ENCODE data around the gene TMEM239. TPM values are rescaled to one million over a fixed set of nuclear protein-coding genes. Genes with fewer than 3 reads are reported as not detected.

TMEM239 gene
- total RNA-seq, 1 donor from 2014 or later: not detected

DNA sequence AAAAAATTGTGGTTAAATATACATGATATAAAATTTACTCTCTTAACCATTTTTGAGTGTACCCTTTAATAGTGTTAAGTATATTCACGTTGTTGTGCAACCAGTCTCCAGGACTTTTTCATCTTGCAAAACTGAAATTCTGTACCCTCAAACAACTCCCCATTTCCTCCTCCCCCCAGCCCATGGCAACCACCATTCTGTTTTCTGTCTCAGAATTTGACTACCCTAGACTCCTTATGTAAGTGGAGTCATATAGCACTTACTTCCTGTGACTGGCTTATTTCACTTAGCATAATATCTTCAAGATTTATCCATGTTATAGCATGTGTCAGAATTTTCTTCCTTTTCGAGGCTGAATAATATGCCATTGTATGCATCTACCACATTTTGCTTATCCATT, 29.4 kb downstream of the TMEM239 start:
- TF ChIP-seq, protein P1, sequence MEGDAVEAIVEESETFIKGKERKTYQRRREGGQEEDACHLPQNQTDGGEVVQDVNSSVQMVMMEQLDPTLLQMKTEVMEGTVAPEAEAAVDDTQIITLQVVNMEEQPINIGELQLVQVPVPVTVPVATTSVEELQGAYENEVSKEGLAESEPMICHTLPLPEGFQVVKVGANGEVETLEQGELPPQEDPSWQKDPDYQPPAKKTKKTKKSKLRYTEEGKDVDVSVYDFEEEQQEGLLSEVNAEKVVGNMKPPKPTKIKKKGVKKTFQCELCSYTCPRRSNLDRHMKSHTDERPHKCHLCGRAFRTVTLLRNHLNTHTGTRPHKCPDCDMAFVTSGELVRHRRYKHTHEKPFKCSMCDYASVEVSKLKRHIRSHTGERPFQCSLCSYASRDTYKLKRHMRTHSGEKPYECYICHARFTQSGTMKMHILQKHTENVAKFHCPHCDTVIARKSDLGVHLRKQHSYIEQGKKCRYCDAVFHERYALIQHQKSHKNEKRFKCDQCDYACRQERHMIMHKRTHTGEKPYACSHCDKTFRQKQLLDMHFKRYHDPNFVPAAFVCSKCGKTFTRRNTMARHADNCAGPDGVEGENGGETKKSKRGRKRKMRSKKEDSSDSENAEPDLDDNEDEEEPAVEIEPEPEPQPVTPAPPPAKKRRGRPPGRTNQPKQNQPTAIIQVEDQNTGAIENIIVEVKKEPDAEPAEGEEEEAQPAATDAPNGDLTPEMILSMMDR (IDR thresholded peaks at IDR 0.05; ENCODE audit: insufficient read depth, low read length, poor library complexity, severe bottlenecking): no peak
- no peak overlapping the region for H3K4me3 ChIP-seq (ENCODE audit: low read depth, low read length)
- no peaks in the 10 kb centered on the region for H3K27me3 ChIP-seq (ENCODE audit: control insufficient read depth, insufficient read depth, low read length)
- H3K36me3 ChIP-seq (ENCODE audit: control insufficient read depth, insufficient read depth, low read length): no peaks in the 10 kb centered on the region
- no peak for DNase-seq (ENCODE audit: low read depth)

GRCh38 chr20:2846698-2847097, 30.5 kb downstream of the TMEM239 start:
- H3K4me3 ChIP-seq (ENCODE audit: low read depth, low read length): no peak overlapping the region
- no peaks in the 10 kb centered on the region for H3K27me3 ChIP-seq (ENCODE audit: control insufficient read depth, insufficient read depth, low read length)
- H3K36me3 ChIP-seq (ENCODE audit: control insufficient read depth, insufficient read depth, low read length): no peaks in the 10 kb centered on the region
- TF ChIP-seq, protein P1 (IDR thresholded peaks at IDR 0.05; ENCODE audit: insufficient read depth, low read length, poor library complexity, severe bottlenecking): no peak
- no peak for DNase-seq (ENCODE audit: low read depth)

- DNase-seq (ENCODE audit: low read depth): no peak
- Histone ChIP-seq H3K27me3 (ENCODE audit: control insufficient read depth, insufficient read depth, low read length) (no peaks in the 10 kb centered on the region), H3K4me3 (ENCODE audit: low read depth, low read length) (no peak overlapping the region), H3K36me3 (ENCODE audit: control insufficient read depth, insufficient read depth, low read length) (no peaks in the 10 kb centered on the region)
- TF ChIP-seq, protein P1 (IDR thresholded peaks at IDR 0.05; ENCODE audit: insufficient read depth, low read length, poor library complexity, severe bottlenecking): no peak
Observed at GRCh38 chr20:2847802-2848201, 31.6 kb downstream of the TMEM239 start.

DNA sequence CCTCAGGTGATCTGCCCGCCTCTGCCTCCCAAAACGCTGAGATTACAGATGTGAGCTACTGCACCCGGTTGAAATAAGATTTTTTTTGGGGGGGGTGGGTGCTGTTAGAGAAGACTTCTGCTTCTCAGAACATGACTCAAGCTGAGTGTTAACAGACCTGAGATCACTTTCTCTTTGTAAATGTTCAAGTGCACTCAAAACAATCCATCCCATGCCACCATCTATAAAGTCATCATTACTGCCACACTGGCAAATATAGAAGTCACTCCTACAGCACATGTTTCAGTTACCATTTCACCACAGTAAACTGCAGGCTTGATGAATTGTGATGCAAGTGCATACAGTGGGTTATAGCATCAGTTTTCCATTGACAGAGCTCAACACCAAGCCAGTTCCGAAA, 33.4 kb downstream of the TMEM239 start:
- H3K27me3 ChIP-seq (ENCODE audit: control insufficient read depth, insufficient read depth, low read length): no peaks in the 10 kb centered on the region
- H3K4me3 ChIP-seq (ENCODE audit: low read depth, low read length): no peak overlapping the region
- TF ChIP-seq, protein P1 (IDR thresholded peaks at IDR 0.05; ENCODE audit: insufficient read depth, low read length, poor library complexity, severe bottlenecking): no peak
- no peaks in the 10 kb centered on the region for H3K36me3 ChIP-seq (ENCODE audit: control insufficient read depth, insufficient read depth, low read length)
- no peak for DNase-seq (ENCODE audit: low read depth)

- no peaks in the 10 kb centered on the region for H3K27me3 ChIP-seq (ENCODE audit: control insufficient read depth, insufficient read depth, low read length)
- no peaks in the 10 kb centered on the region for H3K36me3 ChIP-seq (ENCODE audit: control insufficient read depth, insufficient read depth, low read length)
- DNase-seq (ENCODE audit: low read depth): no peak
- no peak overlapping the region for H3K4me3 ChIP-seq (ENCODE audit: low read depth, low read length)
- TF ChIP-seq, protein P1 (IDR thresholded peaks at IDR 0.05; ENCODE audit: insufficient read depth, low read length, poor library complexity, severe bottlenecking): no peak
Observed at GRCh38 chr20:2851086-2851485, 34.9 kb downstream of the TMEM239 start.

GRCh38 chr20:2858591-2858990, 42.4 kb downstream of the TMEM239 start:
- DNase-seq (ENCODE audit: low read depth): no peak
- Histone ChIP-seq H3K4me3 (ENCODE audit: low read depth, low read length) (no peak overlapping the region), H3K36me3 (ENCODE audit: control insufficient read depth, insufficient read depth, low read length) (no peaks in the 10 kb centered on the region), H3K27me3 (ENCODE audit: control insufficient read depth, insufficient read depth, low read length) (no peaks in the 10 kb centered on the region)
- TF ChIP-seq, protein P1 (IDR thresholded peaks at IDR 0.05; ENCODE audit: insufficient read depth, low read length, poor library complexity, severe bottlenecking): no peak

Data from kidney epithelial cell (primary cell).